HG02885 (cell line): Measurements from ENCODE around the gene HEXIM2.

Source experiments
- ATAC-seq: cut with Tn5 transposase; IDR thresholded peaks from one replicate; pipeline ENCODE4 v1.9.1; 2021; ENCODE audit warnings: mild to moderate bottlenecking; ENCODE audit not compliant: unreplicated experiment, poor library complexity

Gene HEXIM2

DNA sequence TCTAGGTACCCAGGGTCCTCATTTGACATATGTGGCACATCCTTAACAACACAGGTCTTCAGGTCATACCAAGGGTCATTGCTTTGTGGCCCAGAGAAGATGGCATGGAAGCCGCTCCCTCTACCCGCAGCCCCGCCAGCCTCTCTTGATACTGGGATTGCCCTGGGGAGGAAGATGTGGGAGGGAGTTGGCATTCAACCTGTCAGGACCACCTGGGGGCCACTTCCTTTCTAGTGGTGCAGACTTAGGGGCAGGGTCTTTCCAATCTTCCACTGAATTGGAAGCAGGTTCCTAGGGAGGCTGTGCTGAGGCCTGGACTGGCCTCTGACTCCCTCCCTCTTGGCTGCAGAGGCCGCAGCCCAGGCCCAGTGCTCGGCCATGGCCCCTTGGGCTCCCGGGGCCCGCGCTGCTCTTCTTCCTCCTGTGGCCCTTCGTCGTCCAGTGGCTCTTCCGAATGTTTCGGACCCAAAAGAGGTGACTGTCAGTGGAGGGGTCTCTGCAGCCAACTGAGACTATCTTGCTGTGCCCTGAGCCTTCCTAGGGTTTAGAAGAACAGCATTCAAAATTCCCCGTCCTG, 18.5 kb upstream of the HEXIM2 start:
- no peak for ATAC-seq

DNA sequence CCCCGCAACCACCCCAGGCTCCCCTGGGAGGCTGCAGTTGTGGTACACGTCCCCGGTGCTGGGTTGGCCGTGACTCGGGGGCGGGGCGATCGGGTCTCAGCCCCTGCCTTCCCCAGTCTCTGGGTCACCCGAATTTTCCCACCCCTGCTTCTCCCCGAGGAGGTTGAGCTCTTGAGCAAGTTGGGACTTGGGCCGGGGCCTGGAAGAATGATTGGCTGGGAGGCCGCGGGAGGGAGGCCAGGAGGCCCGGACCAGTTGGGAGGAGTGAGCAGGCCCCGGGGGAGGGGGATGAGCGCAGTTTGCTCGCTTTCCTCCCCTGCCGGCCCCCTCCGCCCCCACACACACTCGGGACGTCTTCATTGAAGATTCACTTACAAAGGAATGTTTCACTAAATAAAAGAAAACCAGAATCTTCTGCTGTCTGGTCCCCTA, 17.9 kb upstream of the HEXIM2 start:
- ATAC-seq, result no peak

DNA sequence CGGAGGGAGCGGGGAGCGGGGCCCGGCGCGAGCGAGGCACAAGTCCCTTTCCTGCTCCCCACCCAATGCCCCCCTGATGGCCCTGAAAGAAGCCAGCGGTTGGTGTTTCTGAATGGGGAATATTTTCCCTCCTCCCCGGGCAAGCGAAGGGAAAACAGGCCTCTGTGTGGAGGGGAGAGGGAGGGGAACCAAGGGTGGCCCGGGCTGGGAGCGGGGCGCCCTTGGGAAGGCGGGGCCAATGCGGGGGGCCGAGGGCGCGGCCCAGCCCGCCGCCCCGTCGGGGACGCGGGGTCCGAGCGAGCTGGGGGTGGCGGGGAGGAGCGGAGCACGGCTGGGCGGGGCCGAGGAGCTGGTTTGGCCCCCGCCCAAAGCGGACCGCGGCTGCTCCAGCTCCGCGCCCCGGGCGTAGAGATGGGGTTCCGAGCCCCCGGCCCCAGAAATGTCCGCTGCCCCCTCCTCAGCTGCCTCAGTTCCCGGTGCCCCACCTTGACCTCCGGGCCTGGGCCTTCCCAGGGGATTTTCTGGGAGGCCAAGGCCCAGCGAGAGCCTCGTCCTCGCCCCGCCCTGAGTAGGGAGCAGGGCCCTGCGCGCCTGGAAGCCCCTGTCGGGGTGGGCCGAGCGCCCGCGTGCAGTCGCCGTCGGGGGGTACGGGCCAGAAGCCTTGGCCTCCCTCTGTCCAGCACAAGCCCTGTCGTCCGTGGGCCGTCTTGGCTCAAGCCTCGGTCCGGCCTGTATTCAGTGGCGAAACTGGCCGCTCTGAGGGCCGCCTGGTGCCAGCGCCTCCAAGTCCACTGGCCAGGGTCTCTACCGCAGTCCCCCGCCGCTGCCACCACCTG, 17.3 kb upstream of the HEXIM2 start:
- ATAC-seq, result no peak

DNA sequence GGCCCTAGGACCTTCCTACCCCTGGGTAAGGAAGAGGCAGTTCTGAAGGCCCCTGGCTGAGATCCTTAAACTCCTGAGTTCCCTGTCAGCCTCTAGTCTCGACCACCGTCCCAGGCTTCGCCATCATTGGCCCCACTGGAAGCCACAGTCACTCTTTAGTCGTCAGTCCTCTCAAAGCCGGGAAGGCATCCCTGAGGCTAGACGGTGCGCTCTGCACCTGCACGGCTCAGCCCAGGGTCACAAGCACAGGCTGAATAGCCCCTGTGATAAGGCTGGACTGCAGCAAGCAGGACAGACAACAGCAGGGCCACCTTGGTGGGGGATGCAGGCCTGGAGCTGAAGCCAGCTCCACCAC, 16.7 kb upstream of the HEXIM2 start:
- no peak for ATAC-seq

DNA sequence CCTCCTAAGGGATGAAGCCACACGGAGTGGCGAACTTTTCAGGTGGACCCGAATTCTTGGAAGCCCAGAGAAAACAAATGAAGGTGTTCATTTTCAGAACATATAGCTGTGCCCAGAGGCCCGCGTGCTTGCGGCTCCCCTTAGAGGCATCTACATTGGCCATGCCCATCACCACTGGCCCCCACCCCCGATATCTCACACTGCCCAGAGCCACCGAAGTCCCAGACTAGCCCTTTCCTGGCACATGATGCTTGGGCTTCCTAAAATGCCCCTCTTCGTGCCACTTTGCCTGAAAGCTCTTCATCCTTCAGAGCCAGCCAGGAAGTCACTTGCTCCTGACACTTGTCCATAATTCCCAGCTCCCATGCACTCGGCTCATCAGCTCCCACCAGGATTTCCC, 15.5 kb upstream of the HEXIM2 start:
- no peak for ATAC-seq

DNA sequence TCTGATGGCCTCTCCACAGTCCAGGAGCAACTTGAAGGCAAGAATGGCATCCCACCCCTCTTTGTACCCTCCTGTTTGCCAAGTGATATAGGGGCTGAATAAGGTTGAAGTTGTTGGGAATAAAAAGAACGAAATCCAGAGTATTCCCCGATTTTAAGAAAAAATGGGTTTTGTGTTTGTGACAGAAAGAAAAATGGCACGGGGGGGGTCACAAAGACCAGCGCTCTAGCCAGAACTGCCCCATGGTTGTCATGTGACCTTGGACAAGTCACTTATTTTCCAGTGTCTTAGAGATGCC, 15.1 kb upstream of the HEXIM2 start:
- ATAC-seq, result no peak

DNA sequence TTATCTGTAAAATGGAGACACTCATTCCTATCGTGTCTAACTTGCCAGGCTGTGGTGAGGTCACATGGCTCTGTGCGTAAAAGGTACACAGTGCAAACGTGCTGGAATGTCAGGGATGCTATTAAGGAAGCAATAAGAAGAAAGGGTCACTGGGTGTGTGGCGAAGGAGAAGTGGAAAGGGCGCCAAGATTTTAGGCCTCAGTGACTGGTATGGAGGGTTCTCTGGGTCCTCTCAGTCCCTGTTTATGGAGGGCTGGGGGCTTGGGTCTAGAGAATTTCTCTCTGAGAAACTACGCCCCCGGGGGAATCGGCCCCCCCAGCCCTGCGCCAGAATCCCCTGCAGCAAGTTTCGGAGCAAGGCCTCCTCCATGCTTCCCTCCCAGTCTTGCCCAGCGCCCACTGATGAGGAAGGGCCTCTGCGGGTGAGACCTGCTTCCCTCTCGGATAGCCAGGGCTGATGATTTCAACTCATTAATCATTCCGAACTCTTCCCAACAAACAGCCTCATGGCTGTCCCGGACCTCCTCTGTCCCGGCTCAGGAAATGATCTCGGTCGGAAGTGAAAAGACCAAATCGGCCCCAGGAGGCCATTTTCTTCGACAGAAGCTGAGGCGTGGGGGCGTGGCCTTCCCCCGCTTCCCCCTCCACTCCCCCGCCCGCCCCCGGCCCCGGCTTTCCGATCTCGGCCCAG, 14.6 kb upstream of the HEXIM2 start:
- ATAC-seq, result peak; percentile 1

DNA sequence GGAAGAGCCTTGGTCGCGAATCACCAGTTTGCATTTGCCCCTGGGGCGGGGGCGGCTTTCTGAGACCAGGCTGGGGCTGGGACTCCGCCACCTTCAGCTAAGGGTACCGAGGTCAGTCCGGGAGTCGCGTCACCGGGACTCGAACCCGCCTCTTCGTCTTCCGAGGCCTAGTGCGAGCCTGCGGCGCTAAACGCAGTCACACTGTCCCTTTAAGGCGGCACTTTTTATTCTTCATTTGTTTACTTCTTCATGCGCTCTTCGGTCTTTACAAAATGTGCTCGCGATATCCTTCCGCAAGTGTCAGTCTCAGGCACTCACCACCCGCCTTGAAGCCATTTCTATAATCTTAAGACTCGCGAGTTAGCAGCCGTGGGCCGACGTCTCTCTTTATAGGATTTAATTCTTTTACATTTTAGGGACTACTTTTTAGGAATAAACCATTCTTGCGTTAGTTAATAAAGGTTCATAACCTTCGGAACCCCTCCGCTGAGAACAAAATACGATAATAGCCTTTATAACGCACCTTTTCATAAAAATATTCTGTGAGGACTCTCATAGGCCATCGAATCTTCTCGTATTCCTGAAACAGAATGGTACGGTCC, 14.0 kb upstream of the HEXIM2 start:
- ATAC-seq, result peak; percentile 19

DNA sequence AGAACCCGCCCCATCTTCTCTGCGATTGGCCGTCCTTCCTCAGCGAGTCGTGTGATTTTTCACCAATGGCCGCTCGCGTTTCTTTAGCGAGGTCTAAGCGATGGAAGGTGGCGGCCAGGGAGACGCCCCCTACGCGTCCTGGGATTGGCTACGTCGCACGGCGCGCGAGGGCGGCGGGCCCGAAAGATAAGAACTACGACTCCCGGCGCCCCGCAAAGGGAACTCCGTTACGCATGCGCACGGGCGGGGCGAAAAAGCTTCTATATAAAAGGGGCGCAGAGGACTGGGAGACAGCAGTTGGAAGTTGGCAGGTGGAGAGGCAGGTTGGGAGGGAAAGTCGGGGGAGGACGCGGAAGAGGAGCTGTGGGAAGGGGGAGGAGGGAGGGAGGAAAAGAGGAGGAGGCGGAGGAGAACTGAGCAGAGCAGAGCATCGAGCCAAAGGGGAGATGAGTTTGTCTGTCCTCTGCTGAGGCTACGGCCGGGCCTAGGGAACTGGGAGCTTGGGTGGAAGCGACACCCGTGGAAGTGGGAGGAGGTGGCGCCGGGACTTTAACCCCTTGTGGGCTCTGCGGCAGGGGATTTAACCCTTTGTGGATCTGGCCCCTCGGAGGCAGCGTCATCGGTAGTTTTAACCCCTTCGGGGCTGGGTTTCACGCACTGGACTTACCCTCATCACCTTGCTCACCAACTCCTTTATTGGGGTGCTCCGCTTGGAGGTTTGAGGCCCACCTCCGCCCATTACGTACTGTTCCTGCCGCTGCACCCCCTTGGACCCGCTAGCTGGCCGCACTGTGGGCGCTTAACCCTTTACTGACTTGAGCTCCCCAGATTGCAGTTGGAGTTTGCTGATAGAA, 13.3 kb upstream of the HEXIM2 start, which contains the start of gene HEXIM1:
Gene HEXIM1, plus strand, starts transcription at position 293 of the 854 bp plus-strand sequence. CDS start 716 bp downstream, outside the sequence.
- ATAC-seq, result peak; percentile 70

DNA sequence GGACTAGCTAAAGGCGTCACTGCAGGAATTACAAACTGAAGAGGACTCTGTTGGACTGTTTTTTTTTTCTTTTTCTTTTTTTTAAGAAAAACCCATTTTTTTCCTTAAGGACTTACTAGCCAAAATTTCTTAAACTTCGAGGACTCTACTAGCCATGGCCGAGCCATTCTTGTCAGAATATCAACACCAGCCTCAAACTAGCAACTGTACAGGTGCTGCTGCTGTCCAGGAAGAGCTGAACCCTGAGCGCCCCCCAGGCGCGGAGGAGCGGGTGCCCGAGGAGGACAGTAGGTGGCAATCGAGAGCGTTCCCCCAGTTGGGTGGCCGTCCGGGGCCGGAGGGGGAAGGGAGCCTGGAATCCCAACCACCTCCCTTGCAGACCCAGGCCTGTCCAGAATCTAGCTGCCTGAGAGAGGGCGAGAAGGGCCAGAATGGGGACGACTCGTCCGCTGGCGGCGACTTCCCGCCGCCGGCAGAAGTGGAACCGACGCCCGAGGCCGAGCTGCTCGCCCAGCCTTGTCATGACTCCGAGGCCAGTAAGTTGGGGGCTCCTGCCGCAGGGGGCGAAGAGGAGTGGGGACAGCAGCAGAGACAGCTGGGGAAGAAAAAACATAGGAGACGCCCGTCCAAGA, 12.5 kb upstream of the HEXIM2 start:
- peak; percentile 29 for ATAC-seq

DNA sequence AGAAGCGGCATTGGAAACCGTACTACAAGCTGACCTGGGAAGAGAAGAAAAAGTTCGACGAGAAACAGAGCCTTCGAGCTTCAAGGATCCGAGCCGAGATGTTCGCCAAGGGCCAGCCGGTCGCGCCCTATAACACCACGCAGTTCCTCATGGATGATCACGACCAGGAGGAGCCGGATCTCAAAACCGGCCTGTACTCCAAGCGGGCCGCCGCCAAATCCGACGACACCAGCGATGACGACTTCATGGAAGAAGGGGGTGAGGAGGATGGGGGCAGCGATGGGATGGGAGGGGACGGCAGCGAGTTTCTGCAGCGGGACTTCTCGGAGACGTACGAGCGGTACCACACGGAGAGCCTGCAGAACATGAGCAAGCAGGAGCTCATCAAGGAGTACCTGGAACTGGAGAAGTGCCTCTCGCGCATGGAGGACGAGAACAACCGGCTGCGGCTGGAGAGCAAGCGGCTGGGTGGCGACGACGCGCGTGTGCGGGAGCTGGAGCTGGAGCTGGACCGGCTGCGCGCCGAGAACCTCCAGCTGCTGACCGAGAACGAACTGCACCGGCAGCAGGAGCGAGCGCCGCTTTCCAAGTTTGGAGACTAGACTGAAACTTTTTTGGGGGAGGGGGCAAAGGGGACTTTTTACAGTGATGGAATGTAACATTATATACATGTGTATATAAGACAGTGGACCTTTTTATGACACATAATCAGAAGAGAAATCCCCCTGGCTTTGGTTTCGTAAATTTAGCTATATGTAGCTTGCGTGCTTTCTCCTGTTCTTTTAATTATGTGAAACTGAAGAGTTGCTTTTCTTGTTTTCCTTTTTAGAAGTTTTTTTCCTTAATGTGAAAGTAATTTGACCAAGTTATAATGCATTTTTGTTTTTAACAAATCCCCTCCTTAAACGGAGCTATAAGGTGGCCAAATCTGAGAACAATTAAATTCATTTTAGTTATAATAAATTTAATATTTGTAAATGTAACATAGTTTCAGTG, 11.7 kb upstream of the HEXIM2 start:
- no peak for ATAC-seq

DNA sequence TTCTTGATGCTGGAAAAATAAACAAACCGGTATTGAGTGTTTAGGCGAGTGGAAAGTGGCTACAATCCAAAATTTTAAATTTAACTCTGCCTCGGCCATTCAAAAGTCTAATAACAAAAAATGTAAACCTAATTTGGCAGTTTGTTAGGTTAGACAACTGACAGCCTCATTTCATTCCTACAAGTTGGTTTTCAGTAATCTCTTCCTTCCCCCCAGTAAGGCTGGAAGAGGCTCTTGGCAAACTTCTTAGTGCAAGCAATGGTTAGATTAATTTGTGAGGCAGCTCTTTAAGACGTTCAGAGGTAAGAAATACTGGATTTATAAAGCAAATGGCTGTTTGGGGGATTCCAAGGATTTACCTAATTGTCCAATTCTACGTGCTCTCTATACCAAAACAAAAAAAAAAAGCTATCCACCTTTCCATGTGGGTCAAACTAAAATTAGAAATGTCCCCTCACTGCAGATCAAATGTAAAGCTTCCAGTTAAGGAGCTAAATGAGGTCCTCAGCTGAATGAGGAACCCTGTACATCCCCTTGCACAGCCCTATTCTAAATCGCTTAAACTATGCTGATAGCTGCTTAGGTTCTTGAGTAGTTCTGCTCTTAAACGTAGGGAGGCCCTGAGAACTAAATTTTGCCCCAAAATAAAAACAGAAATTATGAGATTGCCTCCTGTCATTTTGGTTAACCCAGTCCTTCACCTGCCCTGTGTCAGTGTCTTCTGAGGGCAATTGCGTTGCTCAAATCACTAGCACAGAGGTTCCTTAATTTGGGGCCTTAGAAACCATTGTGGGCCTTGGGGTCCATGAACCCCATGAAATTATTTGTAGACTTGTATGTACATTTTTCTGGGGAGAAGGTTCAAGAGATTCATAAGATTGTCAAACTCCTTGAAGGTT, 10.5 kb upstream of the HEXIM2 start:
- no peak for ATAC-seq

DNA sequence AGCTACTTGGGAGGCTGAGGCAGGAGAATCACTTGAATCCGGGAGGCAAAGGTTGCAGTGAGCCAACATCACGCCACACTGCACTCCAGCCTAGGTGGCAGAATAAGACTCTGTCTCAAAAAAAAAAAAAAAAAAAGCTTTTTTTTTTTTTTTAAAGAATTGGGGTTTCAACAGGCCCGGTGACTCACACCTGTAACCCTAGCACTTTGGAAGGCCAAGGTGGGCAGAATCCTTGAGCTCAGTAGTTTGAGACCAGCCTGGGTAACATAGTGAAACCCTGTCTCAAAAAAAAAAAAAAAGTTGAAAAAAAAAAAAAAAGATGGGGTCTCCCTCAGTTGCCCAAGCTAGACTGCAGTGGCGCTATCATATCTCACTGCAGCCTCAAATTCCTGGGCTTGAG, 6.6 kb upstream of the HEXIM2 start:
- ATAC-seq, result no peak

DNA sequence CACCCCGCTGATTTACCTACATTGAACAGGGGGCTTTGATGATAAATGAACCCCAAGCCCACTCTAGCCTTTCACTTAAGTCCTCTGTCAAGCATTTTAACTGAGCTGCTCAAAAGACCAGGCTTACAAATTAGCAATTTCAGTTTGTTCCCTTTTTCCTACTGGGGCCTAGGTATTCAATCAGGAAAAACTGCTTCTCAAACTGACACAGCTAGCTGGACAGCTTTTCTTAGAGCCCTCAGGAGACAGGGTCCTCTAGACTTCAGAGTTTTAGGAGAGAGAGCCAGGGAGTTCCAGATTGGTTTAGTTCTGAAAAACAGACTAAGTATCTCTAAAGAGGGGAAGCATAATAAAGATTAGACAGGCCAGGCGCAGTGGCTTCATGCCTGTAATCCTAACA, 6.2 kb upstream of the HEXIM2 start:
- no peak for ATAC-seq

DNA sequence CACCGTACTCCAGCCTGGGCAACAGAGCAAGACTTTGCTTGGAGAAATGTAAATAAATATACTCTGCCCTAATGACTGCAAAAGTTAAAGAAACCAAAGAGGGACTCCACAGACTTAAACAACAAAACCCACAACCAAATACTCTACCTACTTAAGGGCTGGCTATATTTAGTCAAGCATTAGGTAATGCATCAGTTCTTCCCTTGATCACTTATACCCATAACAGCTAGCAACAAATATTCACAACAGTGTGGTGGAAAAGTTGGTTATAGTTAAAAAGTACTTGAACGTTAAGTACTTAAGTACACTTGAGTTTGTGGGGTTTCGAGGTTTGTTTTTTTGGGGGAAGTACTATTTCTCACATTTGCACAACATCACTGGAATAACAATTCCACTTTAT, 5.4 kb upstream of the HEXIM2 start:
- ATAC-seq, result no peak

DNA sequence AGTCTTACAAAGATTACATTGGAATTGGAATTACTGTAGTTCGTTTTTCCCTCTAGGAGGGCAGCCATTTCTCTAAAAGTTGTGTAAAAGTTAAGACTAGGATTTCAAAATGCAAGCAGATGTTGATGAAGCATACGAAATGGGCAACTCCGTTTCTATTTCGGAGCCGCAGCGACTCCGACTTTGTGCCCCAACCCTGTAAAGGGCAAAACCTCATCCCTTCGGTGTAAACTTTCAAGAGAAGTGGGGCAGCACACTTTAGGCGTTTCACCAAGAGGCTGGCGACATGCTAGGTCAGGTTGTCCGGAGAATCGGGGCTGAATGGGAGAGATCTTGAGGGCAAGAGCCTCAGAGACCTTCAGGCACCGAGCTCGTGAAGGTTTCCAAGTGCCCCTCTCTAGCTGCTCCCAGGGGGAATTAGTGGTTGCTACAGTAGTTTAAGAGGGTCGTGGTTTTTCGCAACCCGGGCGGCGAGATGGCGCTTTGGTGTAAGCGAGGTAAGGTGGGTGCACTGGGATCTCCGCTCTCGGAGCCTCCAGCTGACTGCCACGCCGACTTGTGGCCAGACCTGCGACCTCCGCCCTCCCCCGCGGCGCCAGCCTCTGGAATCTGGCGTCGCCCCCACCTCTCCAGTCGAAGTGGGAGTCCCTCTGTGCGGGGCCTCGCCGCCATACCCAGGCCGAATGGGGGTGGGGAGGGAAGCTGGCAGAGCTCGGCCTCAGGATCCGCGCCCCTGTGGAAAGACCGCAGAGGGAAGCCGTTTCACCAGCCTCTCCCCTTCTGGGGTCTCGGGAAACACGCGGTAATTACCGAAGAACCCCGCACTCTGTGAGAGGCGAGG, 1.0 kb upstream of the HEXIM2 start:
- peak; percentile 21 for ATAC-seq
